HEK293 (cell line): ENCODE measurements around the gene COX6A1.

Experiments used
- CTCF ChIP-seq: fragments of 450-650 bp; formaldehyde crosslinking; IDR thresholded peaks from 2 replicates; pipeline ENCODE4 v1.5.1; 2016; ENCODE audit warnings: missing biosample characterization, missing genetic modification characterization
- MYNN ChIP-seq: fragments of 450-650 bp; formaldehyde crosslinking; IDR thresholded peaks from 2 replicates; pipeline ENCODE4 v1.5.1; 2016; ENCODE audit warnings: missing biosample characterization, missing genetic modification characterization, borderline replicate concordance
- ZNF223 ChIP-seq: fragments of 450-650 bp; formaldehyde crosslinking; IDR thresholded peaks from 2 replicates; pipeline ENCODE4 v1.5.1; 2016; ENCODE audit warnings: missing biosample characterization, missing genetic modification characterization
- ZSCAN18 ChIP-seq: fragments of 450-650 bp; formaldehyde crosslinking; IDR thresholded peaks from 2 replicates; pipeline ENCODE4 v1.5.1; 2016; ENCODE audit warnings: missing biosample characterization, missing genetic modification characterization

- TF ChIP-seq ZNF223 (no peak), ZSCAN18 (tag by site-specific recombination) (no peak), MYNN (tag by site-specific recombination) (no peak), CTCF (tag by site-specific recombination) (no peak)
Measured at GRCh38 chr12:120403869-120404268, 34.0 kb upstream of the COX6A1 start.
